ENCODE data around the gene PLPP6.

Gene PLPP6

GRCh38 chr9:4706971-4707622 is 45.0 kb downstream of the PLPP6 start:
- no peak overlapping the region for H3K9ac ChIP-seq (ENCODE audit: low read length)
- H3K9me3 ChIP-seq (ENCODE audit: insufficient read depth, low read length) = no peaks in the 10 kb centered on the region
- H3K36me3 ChIP-seq (replicated peaks; ENCODE audit: low read depth, low read length) = peaks cover 25% of the 10 kb centered on the region
- TF ChIP-seq CTCF (IDR thresholded peaks at IDR 0.05; ENCODE audit: low read depth, low read length) (no peak), EZH2phosphoT487 (IDR thresholded peaks at IDR 0.05; ENCODE audit: low read depth) (no peak)
- no peak overlapping the region for H3K4me3 ChIP-seq (ENCODE audit: low read length)
- H3K4me1 ChIP-seq (ENCODE audit: low read length) = no peaks in the 10 kb centered on the region
- H2AFZ ChIP-seq (ENCODE audit: low read depth, low read length) = no peak overlapping the region
- H3K27me3 ChIP-seq (ENCODE audit: low read depth, low read length) = no peaks in the 10 kb centered on the region
- H3K79me2 ChIP-seq (ENCODE audit: low read length) = no peaks in the 10 kb centered on the region
- no peak overlapping the region for H3K27ac ChIP-seq (ENCODE audit: low read length)
- no peak overlapping the region for H3K4me2 ChIP-seq (ENCODE audit: low read length)
- H4K20me1 ChIP-seq (ENCODE audit: insufficient read depth, low read length) = no peaks in the 10 kb centered on the region

GRCh38 chr9:4709380-4709779 is 47.3 kb downstream of the PLPP6 start:
- H3K36me3 ChIP-seq (replicated peaks; ENCODE audit: low read depth, low read length) = peaks cover 28% of the 10 kb centered on the region

GRCh38 chr9:4713849-4714248 is 51.8 kb downstream of the PLPP6 start:
- no peak for TF ChIP-seq CTCF (IDR thresholded peaks at IDR 0.05; ENCODE audit: low read depth, low read length)
- Histone ChIP-seq H3K36me3 (replicated peaks; ENCODE audit: low read depth, low read length) (peaks cover 44% of the 10 kb centered on the region), H3K9ac (ENCODE audit: low read length) (no peak overlapping the region), H4K20me1 (ENCODE audit: insufficient read depth, low read length) (no peaks in the 10 kb centered on the region), H3K9me3 (ENCODE audit: insufficient read depth, low read length) (no peaks in the 10 kb centered on the region), H3K27me3 (ENCODE audit: low read depth, low read length) (no peaks in the 10 kb centered on the region), H2AFZ (ENCODE audit: low read depth, low read length) (no peak overlapping the region), H3K4me3 (ENCODE audit: low read length) (no peak overlapping the region), H3K4me2 (ENCODE audit: low read length) (no peak overlapping the region), H3K79me2 (ENCODE audit: low read length) (peaks cover 6% of the 10 kb centered on the region), H3K27ac (ENCODE audit: low read length) (no peak overlapping the region), H3K4me1 (ENCODE audit: low read length) (no peaks in the 10 kb centered on the region)

More at GRCh38 chr9:4709380-4709779, 47.3 kb downstream of the PLPP6 start:
- Histone ChIP-seq H3K4me1 (ENCODE audit: low read length) (no peaks in the 10 kb centered on the region), H3K4me3 (ENCODE audit: low read length) (no peak overlapping the region), H3K27me3 (ENCODE audit: low read depth, low read length) (no peaks in the 10 kb centered on the region), H3K9ac (ENCODE audit: low read length) (no peak overlapping the region), H2AFZ (ENCODE audit: low read depth, low read length) (no peak overlapping the region), H3K79me2 (ENCODE audit: low read length) (peaks cover 6% of the 10 kb centered on the region), H3K9me3 (ENCODE audit: insufficient read depth, low read length) (no peaks in the 10 kb centered on the region), H3K4me2 (ENCODE audit: low read length) (no peak overlapping the region), H3K27ac (ENCODE audit: low read length) (no peak overlapping the region), H4K20me1 (ENCODE audit: insufficient read depth, low read length) (no peaks in the 10 kb centered on the region)
- TF ChIP-seq EZH2phosphoT487 (IDR thresholded peaks at IDR 0.05; ENCODE audit: low read depth) (no peak), CTCF (IDR thresholded peaks at IDR 0.05; ENCODE audit: low read depth, low read length) (no peak)

GRCh38 chr9:4714266-4715016 is 52.3 kb downstream of the PLPP6 start:
- H3K79me2 ChIP-seq (ENCODE audit: low read length) = peaks cover 6% of the 10 kb centered on the region
- no peak overlapping the region for H3K9ac ChIP-seq (ENCODE audit: low read length)
- no peak overlapping the region for H2AFZ ChIP-seq (ENCODE audit: low read depth, low read length)
- peaks cover 43% of the 10 kb centered on the region for H3K36me3 ChIP-seq (replicated peaks; ENCODE audit: low read depth, low read length)
- no peaks in the 10 kb centered on the region for H3K27me3 ChIP-seq (ENCODE audit: low read depth, low read length)
- no peaks in the 10 kb centered on the region for H4K20me1 ChIP-seq (ENCODE audit: insufficient read depth, low read length)
- no peaks in the 10 kb centered on the region for H3K9me3 ChIP-seq (ENCODE audit: insufficient read depth, low read length)
- H3K4me1 ChIP-seq (ENCODE audit: low read length) = no peaks in the 10 kb centered on the region
- TF ChIP-seq EZH2phosphoT487 (IDR thresholded peaks at IDR 0.05; ENCODE audit: low read depth) (no peak), CTCF (IDR thresholded peaks at IDR 0.05; ENCODE audit: low read depth, low read length) (no peak)
- H3K4me2 ChIP-seq (ENCODE audit: low read length) = no peak overlapping the region
- no peak overlapping the region for H3K4me3 ChIP-seq (ENCODE audit: low read length)
- no peak overlapping the region for H3K27ac ChIP-seq (ENCODE audit: low read length)

Measured in OCI-LY3 (cell line).